ENCODE measurements around the gene TMEM150A.

DNA sequence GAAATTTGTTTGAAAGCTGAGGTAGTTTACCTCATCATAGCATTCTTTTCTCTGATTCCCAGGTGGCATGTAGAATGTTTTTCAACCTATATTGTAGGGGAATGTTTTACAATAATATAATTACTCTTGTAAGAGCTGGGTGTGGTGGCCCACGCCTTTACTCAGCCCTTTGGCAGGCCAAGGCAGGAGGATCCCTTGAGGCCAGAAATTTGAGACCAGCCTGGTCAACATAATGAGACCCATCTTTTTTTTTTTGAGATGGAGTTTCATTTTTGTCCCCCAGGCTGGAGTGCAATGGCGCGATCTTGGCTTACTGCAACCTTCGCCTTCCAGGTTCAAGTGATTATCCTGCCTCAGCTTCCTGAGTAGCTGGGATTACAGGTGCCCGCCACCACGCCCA lies 17.1 kb upstream of the TMEM150A start:
- TF ChIP-seq NFRKB (IDR thresholded peaks at IDR 0.05) (no peak), FOXK2 (IDR thresholded peaks at IDR 0.05) (no peak), ZNF384 (IDR thresholded peaks at IDR 0.05) (no peak), FOXM1 (IDR thresholded peaks at IDR 0.05; ENCODE audit: borderline replicate concordance) (no peak), TARDBP (IDR thresholded peaks at IDR 0.05) (no peak), BHLHE40 (IDR thresholded peaks at IDR 0.05; ENCODE audit: borderline replicate concordance) (no peak), ARNT (IDR thresholded peaks at IDR 0.05) (no peak), SUZ12 (IDR thresholded peaks at IDR 0.05) (no peak), ELF4 (IDR thresholded peaks at IDR 0.05) (no peak), CTBP1 (IDR thresholded peaks at IDR 0.05; ENCODE audit: borderline replicate concordance) (no peak), LEF1 (IDR thresholded peaks at IDR 0.05; ENCODE audit: borderline replicate concordance) (no peak)
